GM13976 (cell line): ENCODE results near the gene TNIP3.

Experiments used
- DNase-seq: peaks from one replicate; pipeline ENCODE4 v3.0.0; 2012; ENCODE audit warnings: low spot score
- CTCF ChIP-seq: IDR thresholded peaks from 2 replicates; pipeline ENCODE4 v1.5.1; 2012; ENCODE audit warnings: borderline replicate concordance, mild to moderate bottlenecking; ENCODE audit not compliant: insufficient read depth; ENCODE audit errors: extremely low read depth, missing control alignments, control extremely low read depth
- in situ Hi-C: fragments of 300-500 bp; cut with MboI; formaldehyde crosslinking; loops from one replicate; pipeline ENCODE4 v1.12.0; 2022; ENCODE audit warnings: low sequenced_read_pairs, mixed read lengths, inconsistent platforms; ENCODE audit not compliant: unreplicated experiment

TNIP3 gene

GRCh38 chr4:121150486-121150885 is 13.6 kb downstream of the TNIP3 start:
- TF ChIP-seq CTCF, result no peak
- in situ Hi-C loops, result no loop called here
- no peak for DNase-seq

- in situ Hi-C loops, result no loop called here
- DNase-seq, result no peak
- TF ChIP-seq CTCF, result no peak
These were observed 14.1 kb downstream of the TNIP3 start for GRCh38 chr4:121150003-121150402.

GRCh38 chr4:121148621-121149020 is 15.5 kb downstream of the TNIP3 start:
- in situ Hi-C loops, result no loop called here
- DNase-seq, result no peak
- no peak for TF ChIP-seq CTCF

- in situ Hi-C loops, result no loop called here
- no peak for TF ChIP-seq CTCF
- DNase-seq, result no peak
These were observed 16.1 kb downstream of the TNIP3 start for GRCh38 chr4:121148000-121148399.

GRCh38 chr4:121146530-121146929 is 17.6 kb downstream of the TNIP3 start:
- TF ChIP-seq CTCF, result no peak
- no peak for DNase-seq
- in situ Hi-C loops, result no loop called here

GRCh38 chr4:121145430-121145829 is 18.7 kb downstream of the TNIP3 start:
- in situ Hi-C loops, result no loop called here
- no peak for DNase-seq
- no peak for TF ChIP-seq CTCF

- no peak for TF ChIP-seq CTCF
- in situ Hi-C loops, result no loop called here
- DNase-seq, result no peak
These were observed 20.1 kb downstream of the TNIP3 start for GRCh38 chr4:121144021-121144420.
